AG04449 (cell line): Measurements from ENCODE around the gene SLC49A3.
"Not testable (repeated sequence)": the region's sequence is repeated elsewhere in the genome, so short reads cannot be mapped to it uniquely, and the experiment has no call there.

ENCODE experiments used
- CTCF ChIA-PET: fragments of 350-600 bp; formaldehyde crosslinking; extraction: SDS; loops from one replicate; lab custom pipeline; 2021; ENCODE audit warnings: antibody characterized with exemption; lab: Yijun Ruan, JAX
- POLR2A ChIA-PET: fragments of 400-600, 350-600 bp; formaldehyde crosslinking; extraction: SDS; loops from one replicate; lab custom pipeline; 2020; ENCODE audit warnings: antibody characterized with exemption, inconsistent platforms; lab: Yijun Ruan, JAX
- DNase-seq: peaks from one replicate; pipeline ENCODE4 v3.0.0-alpha.2; 2010; ENCODE audit warnings: low read depth, low spot score
- H3K4me3 ChIP-seq: 2 replicates; pipeline ENCODE4 v1.5.1; 2011; ENCODE audit warnings: low read depth, mild to moderate bottlenecking, control low read depth, low read length
- TF ChIP-seq, protein P1 (sequence below): IDR thresholded peaks from one replicate; pipeline ENCODE4 v1.5.1; 2011; ENCODE audit warnings: mild to moderate bottlenecking, moderate library complexity, low read length, control low read depth, inconsistent platforms; ENCODE audit not compliant: insufficient read depth; ENCODE audit errors: missing control alignments

SLC49A3 gene

DNA sequence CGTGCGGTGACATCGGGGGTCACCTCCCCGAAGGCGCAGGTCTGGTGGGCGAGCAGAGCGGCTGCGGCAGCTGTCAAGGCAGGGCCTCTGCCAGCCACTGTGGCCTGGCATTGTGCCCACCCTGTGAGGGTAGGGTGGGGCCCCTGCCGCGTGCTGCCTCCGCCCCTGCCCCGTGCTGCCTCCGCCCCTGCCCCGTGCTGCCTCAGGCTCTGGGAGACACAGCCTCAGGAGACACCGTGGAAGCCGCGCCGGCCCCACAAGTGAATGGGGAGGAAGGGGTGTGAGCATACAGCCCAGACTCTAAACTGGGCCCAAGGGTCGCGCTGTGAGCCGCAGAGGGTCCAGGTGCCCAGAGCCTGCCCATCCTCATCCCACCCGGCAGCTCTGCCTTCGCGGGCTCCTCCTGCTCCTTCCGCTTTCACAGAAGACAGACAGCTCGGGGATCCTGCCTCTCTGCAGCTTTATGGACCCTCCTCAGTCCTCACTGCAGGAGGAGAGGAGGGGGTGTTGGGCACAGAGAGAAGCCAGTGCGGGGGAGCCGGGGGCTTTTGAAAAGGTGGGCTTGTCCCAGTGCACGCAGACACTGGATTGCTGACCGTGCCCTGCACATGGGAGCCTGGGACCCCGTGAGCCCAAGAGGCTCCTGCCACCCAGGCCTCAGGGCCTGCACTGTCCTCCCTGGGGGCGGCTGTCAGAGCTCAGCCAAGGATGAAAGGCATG lies 44.1 kb upstream of the SLC49A3 start:
- ChIA-PET POLR2A (no interaction called here), CTCF (interaction anchor here (3.3 kb wide), 1 partner anchor 9 kb away, joined by 19 read pairs; no protein-coding TSS in a partner anchor)
- TF ChIP-seq, protein P1, sequence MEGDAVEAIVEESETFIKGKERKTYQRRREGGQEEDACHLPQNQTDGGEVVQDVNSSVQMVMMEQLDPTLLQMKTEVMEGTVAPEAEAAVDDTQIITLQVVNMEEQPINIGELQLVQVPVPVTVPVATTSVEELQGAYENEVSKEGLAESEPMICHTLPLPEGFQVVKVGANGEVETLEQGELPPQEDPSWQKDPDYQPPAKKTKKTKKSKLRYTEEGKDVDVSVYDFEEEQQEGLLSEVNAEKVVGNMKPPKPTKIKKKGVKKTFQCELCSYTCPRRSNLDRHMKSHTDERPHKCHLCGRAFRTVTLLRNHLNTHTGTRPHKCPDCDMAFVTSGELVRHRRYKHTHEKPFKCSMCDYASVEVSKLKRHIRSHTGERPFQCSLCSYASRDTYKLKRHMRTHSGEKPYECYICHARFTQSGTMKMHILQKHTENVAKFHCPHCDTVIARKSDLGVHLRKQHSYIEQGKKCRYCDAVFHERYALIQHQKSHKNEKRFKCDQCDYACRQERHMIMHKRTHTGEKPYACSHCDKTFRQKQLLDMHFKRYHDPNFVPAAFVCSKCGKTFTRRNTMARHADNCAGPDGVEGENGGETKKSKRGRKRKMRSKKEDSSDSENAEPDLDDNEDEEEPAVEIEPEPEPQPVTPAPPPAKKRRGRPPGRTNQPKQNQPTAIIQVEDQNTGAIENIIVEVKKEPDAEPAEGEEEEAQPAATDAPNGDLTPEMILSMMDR, result no peak
- no peak overlapping the region for H3K4me3 ChIP-seq
- DNase-seq, result no peak

DNA sequence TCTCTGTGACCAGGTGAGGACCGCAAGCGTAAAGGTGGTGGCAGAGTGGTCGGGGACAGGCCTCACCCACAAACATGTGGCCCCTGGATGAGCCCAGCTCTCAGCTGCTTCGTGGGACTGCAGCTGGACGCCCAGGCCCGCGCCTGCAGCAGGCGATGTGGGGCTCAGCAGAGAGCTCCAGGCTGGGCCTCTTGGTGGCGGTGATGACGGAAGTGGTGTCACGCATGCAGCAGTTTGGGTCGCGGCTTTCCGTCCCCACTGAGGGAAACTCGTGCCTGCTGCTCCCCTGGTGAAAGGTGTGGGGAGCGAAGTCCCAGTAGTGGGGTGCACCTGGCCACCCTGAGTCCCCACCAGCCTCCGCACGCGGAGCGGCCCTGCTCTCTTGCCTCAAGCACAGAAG lies 43.5 kb upstream of the SLC49A3 start:
- TF ChIP-seq, protein P1, result no peak
- H3K4me3 ChIP-seq, result no peak overlapping the region
- CTCF ChIA-PET, result interaction anchor here (3.3 kb wide), 1 partner anchor 10 kb away, joined by 19 read pairs; no protein-coding TSS in a partner anchor
- DNase-seq, result no peak
- POLR2A ChIA-PET, result no interaction called here

DNA sequence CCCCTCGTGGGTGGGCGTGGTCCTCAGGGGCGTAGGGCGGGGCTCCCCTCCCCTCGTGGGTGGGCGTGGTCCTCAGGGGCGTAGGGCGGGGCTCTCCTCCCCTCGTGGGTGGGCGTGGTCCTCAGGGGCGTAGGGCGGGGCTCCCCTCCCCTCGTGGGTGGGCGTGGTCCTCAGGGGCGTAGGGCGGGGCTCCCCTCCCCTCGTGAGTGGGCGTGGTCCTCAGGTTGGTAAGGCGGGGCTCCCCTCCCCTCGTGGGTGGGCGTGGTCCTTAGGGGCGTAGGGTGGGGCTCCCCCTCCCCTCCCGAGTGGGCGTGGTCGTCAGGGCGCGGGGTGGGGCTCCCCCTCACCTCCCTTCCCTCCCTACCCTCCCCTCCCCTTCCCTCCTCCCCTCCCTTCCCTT lies 43.0 kb upstream of the SLC49A3 start:
- H3K4me3 ChIP-seq, DNase-seq, POLR2A ChIA-PET: not testable (repeated sequence)
- CTCF ChIA-PET, result interaction anchor here (3.3 kb wide), 1 partner anchor 10 kb away, joined by 19 read pairs; no protein-coding TSS in a partner anchor

DNA sequence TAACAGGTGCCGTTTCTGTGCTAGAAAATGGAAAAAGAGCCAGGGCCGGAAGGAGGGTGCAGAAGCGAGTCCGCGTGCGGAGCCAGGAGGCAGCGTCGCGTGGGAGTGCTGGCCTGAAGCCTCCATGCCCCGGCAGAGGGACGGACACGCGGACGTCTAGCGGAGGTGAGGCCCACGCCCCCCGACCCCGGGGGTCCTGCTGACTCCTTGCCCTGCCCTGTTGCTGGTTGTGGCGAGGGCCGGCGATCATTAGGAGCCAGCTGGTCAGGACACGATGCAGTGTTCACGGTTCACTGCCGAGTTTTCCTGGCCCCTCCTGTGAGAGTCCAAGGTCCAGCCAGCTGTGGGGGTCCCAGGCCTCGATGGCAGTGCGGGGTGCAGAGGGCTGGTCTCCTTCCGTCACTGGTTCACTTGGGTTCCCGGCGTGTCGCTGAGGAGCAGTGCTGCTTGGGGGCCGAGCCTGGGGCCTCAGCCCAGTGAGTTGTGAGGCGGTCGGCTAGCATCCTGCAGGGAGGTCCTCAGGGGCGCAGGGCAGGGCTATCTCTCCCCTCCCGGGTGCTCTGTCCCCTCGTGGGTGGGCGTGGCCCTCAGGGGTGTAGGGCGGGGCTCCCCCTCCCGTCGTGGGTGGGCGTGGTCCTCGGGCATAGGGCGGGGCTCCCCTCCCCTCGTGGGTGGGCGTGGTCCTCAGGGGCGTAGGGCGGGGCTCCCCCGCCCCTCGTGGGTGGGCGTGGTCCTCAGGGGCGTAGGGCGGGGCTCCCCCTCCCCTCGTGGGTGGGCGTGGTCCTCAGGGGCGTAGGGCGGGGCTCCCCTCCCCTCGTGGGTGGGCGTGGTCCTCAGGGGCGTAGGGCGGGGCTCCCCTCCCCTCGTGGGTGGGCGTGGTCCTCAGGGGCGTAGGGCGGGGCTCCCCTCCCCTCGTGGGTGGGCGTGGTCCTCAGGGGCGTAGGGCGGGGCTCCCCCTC lies 42.3 kb upstream of the SLC49A3 start:
- DNase-seq, H3K4me3 ChIP-seq, POLR2A ChIA-PET: not testable (repeated sequence)
- CTCF ChIA-PET, result interaction anchor here (0.9 to 1.0 kb wide), 2 partner anchors 11 to 47 kb away, joined by 3 to 4 read pairs; no protein-coding TSS in a partner anchor

DNA sequence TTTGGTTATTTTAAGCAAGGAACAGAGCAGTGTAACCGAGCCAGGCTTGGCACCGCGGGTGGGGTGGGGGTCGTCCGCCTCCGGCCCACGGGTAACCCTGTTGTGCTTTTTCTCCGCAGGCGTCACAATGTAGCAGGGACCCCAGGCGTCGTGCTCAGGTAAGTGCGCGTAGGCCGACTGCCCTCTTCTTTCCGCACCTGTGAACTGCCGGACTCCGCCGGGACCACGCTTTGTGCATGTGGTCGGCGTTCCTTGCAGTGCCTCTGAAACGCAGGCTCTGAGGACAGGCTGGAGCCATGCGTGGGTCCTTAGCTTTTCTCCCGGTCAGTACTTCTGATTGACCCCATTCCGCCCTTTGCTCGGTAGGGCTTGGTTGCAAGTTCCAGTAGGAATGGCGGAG lies 41.6 kb upstream of the SLC49A3 start:
- CTCF ChIA-PET, result interaction anchor here (0.9 to 1.0 kb wide), 2 partner anchors 12 to 48 kb away, joined by 3 to 4 read pairs; no protein-coding TSS in a partner anchor
- TF ChIP-seq, protein P1, result no peak
- H3K4me3 ChIP-seq, result no peak overlapping the region
- no peak for DNase-seq
- POLR2A ChIA-PET, result no interaction called here

DNA sequence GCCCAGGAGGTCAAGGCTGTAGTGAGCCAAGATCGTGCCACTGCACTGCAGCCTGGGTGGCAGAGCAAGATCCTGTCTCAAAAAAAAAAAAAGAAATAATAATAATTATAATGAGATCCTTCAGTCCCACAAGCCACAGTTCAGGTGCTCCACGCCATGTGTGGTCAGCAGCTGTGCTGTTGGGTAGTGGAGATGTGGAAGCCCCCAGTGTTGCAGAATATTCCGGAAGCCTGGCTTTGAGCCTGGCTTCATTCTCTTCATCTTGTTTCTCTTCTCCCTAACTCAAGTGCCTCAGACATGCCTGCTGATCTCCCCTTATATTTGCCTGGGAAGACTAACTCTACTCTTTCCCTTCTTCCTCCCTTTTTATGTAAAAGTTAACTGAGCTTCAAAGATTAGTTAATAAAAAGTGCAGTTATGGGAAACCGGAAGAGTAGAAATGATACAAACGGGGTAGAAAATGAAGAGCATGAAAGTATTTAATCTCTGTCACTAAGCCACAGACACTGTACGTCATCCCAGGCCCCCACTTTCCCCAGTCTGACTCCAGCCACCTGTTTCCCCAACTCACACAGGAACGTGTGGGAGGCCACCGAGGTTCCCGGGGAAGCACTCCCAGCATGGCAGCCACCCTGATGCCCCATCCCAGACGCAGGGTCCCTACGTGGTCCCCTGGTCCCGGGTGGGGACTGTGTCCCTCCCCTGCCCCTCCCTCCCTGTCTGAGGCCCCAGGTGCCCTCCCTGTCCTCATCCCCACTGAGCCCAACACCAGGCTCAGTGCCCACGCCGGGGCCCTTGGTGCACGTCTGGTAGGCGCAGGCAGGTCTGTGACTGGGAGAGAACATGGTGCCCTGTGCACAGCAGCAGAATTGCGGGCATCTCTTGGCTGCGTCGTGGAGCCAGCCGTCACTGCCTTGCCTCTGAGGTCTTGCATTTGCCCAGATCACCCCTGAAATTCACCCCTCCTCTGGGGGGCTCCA lies 40.7 kb upstream of the SLC49A3 start:
- TF ChIP-seq, protein P1, result no peak
- ChIA-PET POLR2A (no interaction called here), CTCF (interaction anchor here (0.8 kb wide), 1 partner anchor 11 kb away, joined by 3 read pairs; no protein-coding TSS in a partner anchor)
- DNase-seq, result no peak
- no peak overlapping the region for H3K4me3 ChIP-seq
